SU-DHL-6 (cell line): ENCODE results near the gene ZNF467.

Source experiments
- CTCF ChIP-seq: fragments of 200-600 bp; sonication (generic); IDR thresholded peaks from one replicate; pipeline ENCODE4 v1.5.1; 2017; ENCODE audit warnings: antibody characterized with exemption, mild to moderate bottlenecking, low read length, moderate library complexity; ENCODE audit not compliant: insufficient read depth, poor library complexity, severe bottlenecking
- EZH2phosphoT487 ChIP-seq: fragments of 200-600 bp; sonication (generic), shearing (Covaris generic); conservative IDR thresholded peaks from 2 replicates; pipeline ENCODE4 v1.6.1; 2018; ENCODE audit warnings: mild to moderate bottlenecking, antibody characterized with exemption, low read length, moderate library complexity, mixed read lengths

GRCh38 chr7:149804106-149804505 lies 30.7 kb upstream of the ZNF467 start:
- TF ChIP-seq CTCF (no peak), EZH2phosphoT487 (no peak)
